Fibroblast of peridontal ligament (primary cell): Measurements from ENCODE around the gene ATP6V1F.

ENCODE experiments used
- DNase-seq: peaks from one replicate; pipeline ENCODE4 v3.0.0-alpha.2; 2010; ENCODE audit errors: extremely low read depth

The ATP6V1F gene

GRCh38 chr7:128867842-128868623 is 5.4 kb downstream of the ATP6V1F start:
- no peak for DNase-seq

GRCh38 chr7:128868624-128869137 is 6.0 kb downstream of the ATP6V1F start:
- DNase-seq, result no peak

GRCh38 chr7:128869138-128869943 is 6.7 kb downstream of the ATP6V1F start:
- DNase-seq, result no peak

- no peak for DNase-seq
Measured at GRCh38 chr7:128869944-128870285, 7.3 kb downstream of the ATP6V1F start.

GRCh38 chr7:128871050-128871449 is 8.4 kb downstream of the ATP6V1F start:
- no peak for DNase-seq

- no peak for DNase-seq
Measured at GRCh38 chr7:128872394-128872824, 9.8 kb downstream of the ATP6V1F start.

- no peak for DNase-seq
Measured at GRCh38 chr7:128873234-128873633, 10.6 kb downstream of the ATP6V1F start.

- DNase-seq, result no peak
Measured at GRCh38 chr7:128874140-128875031, 11.7 kb downstream of the ATP6V1F start.

- no peak for DNase-seq
Measured at GRCh38 chr7:128875523-128875948, 12.9 kb downstream of the ATP6V1F start.

- DNase-seq, result no peak
Measured at GRCh38 chr7:128876127-128876526, 13.5 kb downstream of the ATP6V1F start.

- no peak for DNase-seq
Measured at GRCh38 chr7:128876586-128876977, 13.9 kb downstream of the ATP6V1F start.

GRCh38 chr7:128876978-128877755 is 14.5 kb downstream of the ATP6V1F start:
- no peak for DNase-seq

GRCh38 chr7:128877756-128878120 is 15.1 kb downstream of the ATP6V1F start:
- no peak for DNase-seq

GRCh38 chr7:128878226-128879105 is 15.8 kb downstream of the ATP6V1F start:
- no peak for DNase-seq

- no peak for DNase-seq
Measured at GRCh38 chr7:128879461-128879938, 16.8 kb downstream of the ATP6V1F start.

- DNase-seq, result peak; percentile 50
Measured at GRCh38 chr7:128879939-128880746, 17.5 kb downstream of the ATP6V1F start.

- DNase-seq, result no peak
Measured at GRCh38 chr7:128880791-128881457, 18.3 kb downstream of the ATP6V1F start.

GRCh38 chr7:128881458-128882125 is 18.9 kb downstream of the ATP6V1F start:
- DNase-seq, result no peak
